ENCODE results near the gene VSIR. TPM values are rescaled to one million over a fixed set of nuclear protein-coding genes. Genes with fewer than 3 reads are reported as not detected.

VSIR gene
- total and polyA plus RNA-seq, 2 donors from 2014 or later: 32.1 to 66.6 TPM

- Histone ChIP-seq H3K9ac (ENCODE audit: low read length in 3 of 3) (no peak overlapping the region), H3K4me3 (ENCODE audit: low read length in 3 of 3) (no peak overlapping the region), H3K36me3 (ENCODE audit: control insufficient read depth in 2 of 3, insufficient read depth in 3 of 3, low read length in 3 of 3) (no peaks in the 10 kb centered on the region), H3K27me3 (ENCODE audit: control insufficient read depth, insufficient read depth, low read length) (no peaks in the 10 kb centered on the region), H3K27ac (ENCODE audit: low read depth in 2 of 2, low read length in 2 of 2) (peak overlapping the region in 1 of 2 donors; percentile 10), H3K9me3 (ENCODE audit: control insufficient read depth in 2 of 3, insufficient read depth in 1 of 3, low read length in 3 of 3) (no peaks in the 10 kb centered on the region), H3K4me1 (ENCODE audit: control insufficient read depth in 2 of 3, insufficient read depth in 2 of 3, low read depth in 1 of 3, low read length in 3 of 3) (peaks cover 0 to 39% (median 7%) of the 10 kb centered on the region in 3 donors)
- intact Hi-C loops (cut with DNase I): no loop called here
- no peak for TF ChIP-seq CTCF (IDR thresholded peaks at IDR 0.05; ENCODE audit: borderline replicate concordance, extremely low read depth, insufficient read depth)
- FAIRE-seq (no peak), DNase-seq (peak in 1 of 5 donors; percentile 84)
Measured at GRCh38 chr10:71774916-71775702, 1.8 kb upstream of the VSIR start.

- Histone ChIP-seq H3K4me1 (ENCODE audit: control insufficient read depth in 2 of 3, insufficient read depth in 2 of 3, low read depth in 1 of 3, low read length in 3 of 3) (peaks cover 0 to 50% (median 7%) of the 10 kb centered on the region in 3 donors), H3K27ac (ENCODE audit: low read depth in 2 of 2, low read length in 2 of 2) (peak overlapping the region; percentile 59 to 79), H3K36me3 (ENCODE audit: control insufficient read depth in 2 of 3, insufficient read depth in 3 of 3, low read length in 3 of 3) (no peaks in the 10 kb centered on the region), H3K9me3 (ENCODE audit: control insufficient read depth in 2 of 3, insufficient read depth in 1 of 3, low read length in 3 of 3) (no peaks in the 10 kb centered on the region), H3K4me3 (ENCODE audit: low read length in 3 of 3) (peak overlapping the region in 2 of 3 donors; percentile 53 to 66), H3K27me3 (ENCODE audit: control insufficient read depth, insufficient read depth, low read length) (no peaks in the 10 kb centered on the region), H3K9ac (ENCODE audit: low read length in 3 of 3) (peak overlapping the region in 2 of 3 donors; percentile 43 to 81)
- intact Hi-C loops (cut with DNase I): no loop called here
- no peak for DNase-seq
- no peak for FAIRE-seq
- no peak for TF ChIP-seq CTCF (IDR thresholded peaks at IDR 0.05; ENCODE audit: borderline replicate concordance, extremely low read depth, insufficient read depth)
Measured at GRCh38 chr10:71772832-71773220, 494 bp downstream of the VSIR start.

GRCh38 chr10:71771821-71772617 is 1.3 kb downstream of the VSIR start:
- peak overlapping the region in 2 of 3 donors; percentile 37 to 81 for H3K9ac ChIP-seq (ENCODE audit: low read length in 3 of 3)
- no peaks in the 10 kb centered on the region for H3K27me3 ChIP-seq (ENCODE audit: control insufficient read depth, insufficient read depth, low read length)
- H3K36me3 ChIP-seq (ENCODE audit: control insufficient read depth in 2 of 3, insufficient read depth in 3 of 3, low read length in 3 of 3): no peaks in the 10 kb centered on the region
- peak overlapping the region; percentile 59 to 79 for H3K27ac ChIP-seq (ENCODE audit: low read depth in 2 of 2, low read length in 2 of 2)
- intact Hi-C loops (cut with DNase I): no loop called here
- peaks cover 0 to 58% (median 13%) of the 10 kb centered on the region in 3 donors for H3K4me1 ChIP-seq (ENCODE audit: control insufficient read depth in 2 of 3, insufficient read depth in 2 of 3, low read depth in 1 of 3, low read length in 3 of 3)
- H3K4me3 ChIP-seq (ENCODE audit: low read length in 3 of 3): peak overlapping the region in 2 of 3 donors; percentile 53 to 66
- DNase-seq: peak in 1 of 5 donors; percentile 85
- FAIRE-seq: no peak
- H3K9me3 ChIP-seq (ENCODE audit: control insufficient read depth in 2 of 3, insufficient read depth in 1 of 3, low read length in 3 of 3): no peaks in the 10 kb centered on the region
- no peak for TF ChIP-seq CTCF (IDR thresholded peaks at IDR 0.05; ENCODE audit: borderline replicate concordance, extremely low read depth, insufficient read depth)

Data from kidney (tissue), 14 donors.